NCI-H1436 (cell line): Measurements from ENCODE around the gene NGFR.
A peak's percentile ranks its signal among the peaks of the same experiment; 100 is the strongest.

Experiments used
- DNase-seq: peaks from one replicate; lab custom pipeline; 2025; lab: John Stamatoyannopoulos, UW

NGFR gene

GRCh38 chr17:49494986-49495841 lies at the start of gene NGFR:
TSS of gene NGFR (plus strand) at chr17:49495293. CDS start at chr17:49495418, 125 bp downstream.
- peak; percentile 56 for DNase-seq

GRCh38 chr17:49445591-49445990 lies 49.5 kb upstream of the NGFR start:
- no peak for DNase-seq

GRCh38 chr17:49447628-49448302 lies 47.3 kb upstream of the NGFR start:
- DNase-seq = no peak

GRCh38 chr17:49450181-49450580 lies 44.9 kb upstream of the NGFR start:
- no peak for DNase-seq

- no peak for DNase-seq
Measured at GRCh38 chr17:49450735-49451134, 44.4 kb upstream of the NGFR start.

- no peak for DNase-seq
Measured at GRCh38 chr17:49452201-49452600, 42.9 kb upstream of the NGFR start.

- DNase-seq = no peak
Measured at GRCh38 chr17:49452661-49453060, 42.4 kb upstream of the NGFR start.

GRCh38 chr17:49454050-49454449 lies 41.0 kb upstream of the NGFR start:
- no peak for DNase-seq

GRCh38 chr17:49455272-49455861 lies 39.7 kb upstream of the NGFR start:
- no peak for DNase-seq

- DNase-seq = no peak
Measured at GRCh38 chr17:49456183-49456965, 38.7 kb upstream of the NGFR start.

GRCh38 chr17:49457564-49458535 lies 37.2 kb upstream of the NGFR start:
- DNase-seq = no peak

GRCh38 chr17:49459401-49459984 lies 35.6 kb upstream of the NGFR start:
- DNase-seq = no peak

GRCh38 chr17:49460401-49460800 lies 34.7 kb upstream of the NGFR start:
- no peak for DNase-seq

GRCh38 chr17:49461580-49461979 lies 33.5 kb upstream of the NGFR start:
- DNase-seq = no peak

GRCh38 chr17:49464049-49464448 lies 31.0 kb upstream of the NGFR start:
- no peak for DNase-seq

- DNase-seq = no peak
Measured at GRCh38 chr17:49465331-49465903, 29.7 kb upstream of the NGFR start.

- DNase-seq = no peak
Measured at GRCh38 chr17:49466436-49466835, 28.7 kb upstream of the NGFR start.

GRCh38 chr17:49467175-49467574 lies 27.9 kb upstream of the NGFR start:
- DNase-seq = no peak

GRCh38 chr17:49468811-49469385 lies 26.2 kb upstream of the NGFR start:
- DNase-seq = peak; percentile 19
